GM12878 (cell line): ENCODE results near the gene TSEN34. TPM values are rescaled to one million over a fixed set of nuclear protein-coding genes. Genes with fewer than 3 reads are reported as not detected.

ENCODE experiments used
- ATAC-seq: fragments of 200-7000 bp; cut with Tn5 transposase; 3 replicates; pipeline ENCODE4 v1.9.1; 2020; ENCODE audit warnings: mild to moderate bottlenecking, moderate library complexity
- Bru-seq: library from RNA; stranded (reverse); fragments of 400-500 nt; gene quantifications from one replicate; lab custom pipeline; 2021; lab: Mats Ljungman, UMichigan
- BruChase-seq, 2 experiments: library from RNA; stranded (reverse); fragments of 400-500 nt; gene quantifications; one replicate each; lab custom pipeline; 2021; lab: Mats Ljungman, UMichigan
- BruUV-seq: library from RNA; stranded (reverse); fragments of 400-500 nt; replicated peaks from 2 replicates; lab custom pipeline; 2021; lab: Mats Ljungman, UMichigan
- CTCF ChIA-PET: fragments of 300-600 bp; sonication (Branson Sonifier 250); formaldehyde crosslinking; extraction: SDS; loops from one replicate; lab custom pipeline; 2021; ENCODE audit warnings: inconsistent platforms; lab: Yijun Ruan, JAX
- POLR2A ChIA-PET: fragments of 350-600 bp; formaldehyde crosslinking; extraction: SDS; loops from one replicate; lab custom pipeline; 2021; ENCODE audit warnings: inconsistent platforms; lab: Charles Lee
- RAD21 ChIA-PET: fragments of 300-600 bp; sonication (Branson Sonifier 250); formaldehyde crosslinking; loops from one replicate; lab custom pipeline; 2023; ENCODE audit warnings: antibody characterized with exemption; ENCODE audit not compliant: unreplicated experiment; lab: Charles Lee
- SMC1A ChIA-PET: fragments of 300-600 bp; sonication (Branson Sonifier 250); formaldehyde crosslinking; loops from one replicate; lab custom pipeline; 2023; ENCODE audit not compliant: unreplicated experiment, uncharacterized antibody; lab: Charles Lee
- DNase-seq: peaks from one replicate; pipeline ENCODE4 v3.0.0-alpha.2; 2011; ENCODE audit warnings: low read depth, low spot score
- FAIRE-seq: peaks from 3 replicates; lab custom pipeline; 2011; peaks lifted over from hg19 to GRCh38; lab: Jason Lieb, UNC
- H2AFZ ChIP-seq: 2 replicates; pipeline ENCODE4 v1.6.0; 2011; ENCODE audit warnings: low read depth, low read length, control low read depth; ENCODE audit not compliant: control insufficient read depth
- H3K27ac ChIP-seq: 2 replicates; pipeline ENCODE4 v1.5.1; 2011; ENCODE audit warnings: control low read depth; ENCODE audit not compliant: control insufficient read depth, insufficient read depth
- H3K27me3 ChIP-seq, 2 experiments: replicated peaks in 1 of 2; 2 replicates each; pipeline versions ENCODE4 v1.6.0 to v1.6.1; 2011; ENCODE audit warnings: low read length in 1 of 2; ENCODE audit not compliant: control insufficient read depth in 2 of 2, insufficient read depth in 2 of 2
- H3K36me3 ChIP-seq, 2 experiments: 2 replicates each; pipeline ENCODE4 v1.5.1; 2011; ENCODE audit warnings: low read length in 1 of 2; ENCODE audit not compliant: control insufficient read depth in 2 of 2, insufficient read depth in 2 of 2
- H3K4me1 ChIP-seq: 2 replicates; pipeline ENCODE4 v1.6.1; 2011; ENCODE audit warnings: mild to moderate bottlenecking, low read length, moderate library complexity, mixed read lengths; ENCODE audit not compliant: control insufficient read depth, insufficient read depth
- H3K4me2 ChIP-seq: 2 replicates; pipeline ENCODE4 v1.6.0; 2011; ENCODE audit warnings: control low read depth; ENCODE audit not compliant: control insufficient read depth, insufficient read depth
- H3K4me3 ChIP-seq: fragments of 200-600 bp; sonication (generic); 2 replicates; pipeline ENCODE4 v1.5.1; 2016
- H3K79me2 ChIP-seq: 2 replicates; pipeline ENCODE4 v1.6.0; 2011; ENCODE audit warnings: low read length; ENCODE audit not compliant: control insufficient read depth, insufficient read depth
- H3K9ac ChIP-seq: 2 replicates; pipeline ENCODE4 v1.8.0; 2011; ENCODE audit warnings: low read length, control low read depth, mixed read lengths; ENCODE audit not compliant: control insufficient read depth, insufficient read depth
- H3K9me3 ChIP-seq: replicated peaks from 3 replicates; pipeline ENCODE4 v1.5.1; 2011; ENCODE audit warnings: mild to moderate bottlenecking, low read length; ENCODE audit not compliant: control insufficient read depth, insufficient read depth
- H4K20me1 ChIP-seq: 2 replicates; pipeline ENCODE4 v1.6.0; 2011; ENCODE audit not compliant: control insufficient read depth, insufficient read depth
- CHD4 ChIP-seq: fragments of 200-600 bp; sonication (generic); IDR thresholded peaks from 2 replicates; pipeline ENCODE4 v1.6.1; 2016; ENCODE audit warnings: mild to moderate bottlenecking
- ETV6 ChIP-seq, 2 experiments: fragments of 450-650 bp in 1 of 2; IDR thresholded peaks in 1 of 2; conservative IDR thresholded peaks in 1 of 2; 2 replicates each; pipeline ENCODE4 v1.6.1; 2014; ENCODE audit warnings: antibody characterized with exemption in 1 of 2, borderline replicate concordance in 1 of 2, low read depth in 1 of 2, mild to moderate bottlenecking in 1 of 2, moderate library complexity in 1 of 2
- HCFC1 ChIP-seq: fragments of 150-350 bp; IDR thresholded peaks from 2 replicates; pipeline ENCODE4 v1.6.1; 2014; ENCODE audit warnings: low read length
- IRF4 ChIP-seq: IDR thresholded peaks from 2 replicates; pipeline ENCODE4 v1.6.1; 2011; ENCODE audit warnings: low read depth, low read length
- NRF1 ChIP-seq: conservative IDR thresholded peaks from 2 replicates; pipeline ENCODE4 v1.6.1; 2011; ENCODE audit warnings: mild to moderate bottlenecking, low read depth, low read length, improper control_type of control experiment
- PML ChIP-seq: IDR thresholded peaks from 2 replicates; pipeline ENCODE4 v1.6.1; 2012; ENCODE audit warnings: low read length, inconsistent platforms
- POLR2AphosphoS5 ChIP-seq: IDR thresholded peaks from 2 replicates; pipeline ENCODE4 v1.6.1; 2011; ENCODE audit warnings: mild to moderate bottlenecking, low read length, inconsistent platforms
- RB1 ChIP-seq: fragments of 450-650 bp; formaldehyde crosslinking; IDR thresholded peaks from 2 replicates; pipeline ENCODE4 v1.6.1; 2017; ENCODE audit warnings: mild to moderate bottlenecking, borderline replicate concordance
- RBBP5 ChIP-seq: fragments of 200-600 bp; sonication (generic); conservative IDR thresholded peaks from 2 replicates; pipeline ENCODE4 v1.6.1; 2016
- RUNX3 ChIP-seq: IDR thresholded peaks from 2 replicates; pipeline ENCODE4 v1.6.1; 2012; ENCODE audit warnings: low read length, inconsistent platforms
- SIX5 ChIP-seq: IDR thresholded peaks from 2 replicates; pipeline ENCODE4 v1.6.1; 2011; ENCODE audit warnings: mild to moderate bottlenecking, low read depth, low read length, moderate library complexity; ENCODE audit not compliant: severe bottlenecking
- ZNF207 ChIP-seq: fragments of 450-650 bp; IDR thresholded peaks from 2 replicates; pipeline ENCODE4 v1.6.1; 2014; ENCODE audit warnings: antibody characterized with exemption, mild to moderate bottlenecking, borderline replicate concordance
- ZSCAN29 ChIP-seq: fragments of 450-650 bp; IDR thresholded peaks from 2 replicates; pipeline ENCODE4 v1.6.1; 2017; ENCODE audit warnings: mild to moderate bottlenecking, moderate library complexity
- WGBS: methylation state at CpG from one replicate; pipeline ENCODE4 v1.1.6; 2016; ENCODE audit warnings: low lambda C conversion rate; ENCODE audit not compliant: insufficient replicate concordance, insufficient coverage; ENCODE audit errors: missing lambda C conversion rate; 5-methylcytosine and 5-hydroxymethylcytosine counted together
- in situ Hi-C: fragments of 300-500 bp; cut with MboI; formaldehyde crosslinking; loops from 9 replicates; pipeline ENCODE4 v1.14.3; 2018; ENCODE audit warnings: mixed read lengths
- intact Hi-C: fragments of 100-400 bp; cut with micrococcal nuclease; formaldehyde crosslinking; loops from one replicate; pipeline ENCODE4 v1.14.2; 2022; ENCODE audit not compliant: unreplicated experiment
- long read RNA-seq, 2 experiments: library from polyadenylated mRNA; unstranded; transcript quantifications; one replicate each; pipeline ENCODE4 v2.0.0, GENCODE V29; 2019 to 2020
- polyA minus RNA-seq, 3 experiments: library from RNA; depleted of rRNA, polyadenylated mRNA; stranded (reverse); fragments of >200 nt; gene quantifications; 2 replicates each; pipeline ENCODE4 v1.2.3, GENCODE V29; 2011
- polyA plus RNA-seq, 11 experiments: library from polyadenylated mRNA; depleted of rRNA in 4 of 11; unstranded in 6 of 11; stranded (reverse) in 5 of 11; fragments of >200 nt; fragmentation: Nextera tagmentation in 4 of 11; fragmentation: Illumina TruSeq in 1 of 11; extraction: Ambion mirVana in 4 of 11; extraction: Trizol in 1 of 11; gene quantifications; 1 replicate in 1 of 11; 2 replicates in 10 of 11; pipeline versions ENCODE4 v1.2.1 to v1.2.3, GENCODE V29; 2011 to 2016; ENCODE audit warnings: inconsistent platforms in 2 of 11, missing spikeins in 2 of 11, low read depth in 1 of 11
- total RNA-seq, 4 experiments: library from RNA; depleted of rRNA in 3 of 4; stranded (reverse); fragments of >200 nt in 3 of 4; fragmentation: Illumina TruSeq in 1 of 4; extraction: Trizol in 1 of 4; gene quantifications; 2 replicates each; pipeline versions ENCODE4 v1.2.1 to v1.2.3, GENCODE V29; 2013 to 2021
- TF ChIP-seq, protein P1 (sequence below): fragments of 450-650 bp; IDR thresholded peaks from 2 replicates; pipeline ENCODE4 v1.6.1; 2017; ENCODE audit warnings: mild to moderate bottlenecking
- TF ChIP-seq, protein P2 (sequence below): fragments of 450-650 bp; conservative IDR thresholded peaks from 2 replicates; pipeline ENCODE4 v1.6.1; 2017; ENCODE audit warnings: mild to moderate bottlenecking, moderate library complexity

Gene TSEN34
- total RNA-seq (2013; cell fraction: nucleolus; rRNA removed): 7.1 and 7.7 TPM in 2 replicates
- total RNA-seq (2014; rRNA removed): 20.8 and 21.2 TPM in 2 replicates
- total RNA-seq (2014; rRNA removed; fragmentation: Illumina TruSeq; extraction: Trizol): 8.2 and 8.9 TPM in 2 replicates
- total RNA-seq (2021): 18.9 and 22.0 TPM in 2 replicates
- polyA plus RNA-seq (2011; ENCODE audit: low read depth): 6.7 TPM
- 11.5 and 14.7 TPM in 2 replicates for polyA plus RNA-seq (2011; rRNA removed)
- polyA plus RNA-seq (2011; cell fraction: cytosol; rRNA removed): 27.3 and 36.8 TPM in 2 replicates
- polyA plus RNA-seq (2011; cell fraction: nucleus; rRNA removed): 25.0 and 25.4 TPM in 2 replicates
- polyA plus RNA-seq (2012): 9.4 and 16.6 TPM in 2 replicates
- polyA plus RNA-seq (2014; fragmentation: Illumina TruSeq; extraction: Trizol): 1.9 and 5.3 TPM in 2 replicates
- 1 to 10 TPM; 1.0 to 4.2 TPM for polyA plus RNA-seq (2014; fragmentation: Nextera tagmentation; extraction: Ambion mirVana)
- polyA plus RNA-seq (2014; rRNA removed): 26.5 and 26.9 TPM in 2 replicates
- 10 to 100 TPM; 29.8 to 35.9 TPM for polyA plus RNA-seq (2016; fragmentation: Nextera tagmentation; extraction: Ambion mirVana)
- polyA minus RNA-seq (2011; rRNA and poly(A)+ RNA removed): 5.9 and 15.6 TPM in 2 replicates
- polyA minus RNA-seq (2011; cell fraction: cytosol; rRNA and poly(A)+ RNA removed): 5.9 and 7.0 TPM in 2 replicates
- 4.5 and 6.1 TPM in 2 replicates for polyA minus RNA-seq (2011; cell fraction: nucleus; rRNA and poly(A)+ RNA removed)
- Bru-seq, nascent RNA: percentile 67 among the genes with signal in this experiment
- BruChase-seq, experiment 1, labeled RNA remaining after a 6-hour chase: percentile 71 among the genes with signal in this experiment
- percentile 73 among the genes with signal in this experiment for BruChase-seq, experiment 2, labeled RNA remaining after a 2-hour chase
- long read RNA-seq, experiment 1, transcript TSEN34-203 (4 exons, 1,349 nt): major isoform, 26 of 36 reads
- long read RNA-seq, experiment 1, transcript TSEN34-201 (5 exons, 2,294 nt): minor isoform, 6 of 36 reads
- long read RNA-seq, experiment 1, partial matches to known transcripts: 1 of 36 reads
- long read RNA-seq, experiment 1, other reads (novel, unspliced or antisense): 3 of 36 reads
- long read RNA-seq, experiment 2, partial matches to known transcripts: 0 of 1 reads
- long read RNA-seq, experiment 2, other reads (novel, unspliced or antisense): 1 of 1 reads

- H3K79me2 ChIP-seq: peaks cover 19% of the 10 kb centered on the region
- intact Hi-C loops: no loop called here
- no peak for FAIRE-seq
- TF ChIP-seq HCFC1: no peak
- TF ChIP-seq ETV6 (conservative IDR thresholded peaks at IDR 0.05 in 1 of 2, IDR thresholded peaks at IDR 0.05 in 1 of 2; ENCODE audit: borderline replicate concordance in 1 of 2, low read depth in 1 of 2): no peak
- TF ChIP-seq ZSCAN29: no peak
- peak; percentile 49; the same call in 1 of the 2 replicates for TF ChIP-seq RB1
- no peak for TF ChIP-seq IRF4
- TF ChIP-seq RUNX3: no peak
- TF ChIP-seq NRF1: 0 out of 2 replicates have a peak, but pooled peaks have one; percentile 31
- no peak for TF ChIP-seq RBBP5
- TF ChIP-seq, protein P1, sequence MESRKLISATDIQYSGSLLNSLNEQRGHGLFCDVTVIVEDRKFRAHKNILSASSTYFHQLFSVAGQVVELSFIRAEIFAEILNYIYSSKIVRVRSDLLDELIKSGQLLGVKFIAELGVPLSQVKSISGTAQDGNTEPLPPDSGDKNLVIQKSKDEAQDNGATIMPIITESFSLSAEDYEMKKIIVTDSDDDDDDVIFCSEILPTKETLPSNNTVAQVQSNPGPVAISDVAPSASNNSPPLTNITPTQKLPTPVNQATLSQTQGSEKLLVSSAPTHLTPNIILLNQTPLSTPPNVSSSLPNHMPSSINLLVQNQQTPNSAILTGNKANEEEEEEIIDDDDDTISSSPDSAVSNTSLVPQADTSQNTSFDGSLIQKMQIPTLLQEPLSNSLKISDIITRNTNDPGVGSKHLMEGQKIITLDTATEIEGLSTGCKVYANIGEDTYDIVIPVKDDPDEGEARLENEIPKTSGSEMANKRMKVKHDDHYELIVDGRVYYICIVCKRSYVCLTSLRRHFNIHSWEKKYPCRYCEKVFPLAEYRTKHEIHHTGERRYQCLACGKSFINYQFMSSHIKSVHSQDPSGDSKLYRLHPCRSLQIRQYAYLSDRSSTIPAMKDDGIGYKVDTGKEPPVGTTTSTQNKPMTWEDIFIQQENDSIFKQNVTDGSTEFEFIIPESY: no peak
- TF ChIP-seq CHD4: no peak
- TF ChIP-seq ZNF207: peak; percentile 78
- TF ChIP-seq POLR2AphosphoS5: peak; percentile 65; the same call in 1 of the 2 replicates
- TF ChIP-seq, protein P2, sequence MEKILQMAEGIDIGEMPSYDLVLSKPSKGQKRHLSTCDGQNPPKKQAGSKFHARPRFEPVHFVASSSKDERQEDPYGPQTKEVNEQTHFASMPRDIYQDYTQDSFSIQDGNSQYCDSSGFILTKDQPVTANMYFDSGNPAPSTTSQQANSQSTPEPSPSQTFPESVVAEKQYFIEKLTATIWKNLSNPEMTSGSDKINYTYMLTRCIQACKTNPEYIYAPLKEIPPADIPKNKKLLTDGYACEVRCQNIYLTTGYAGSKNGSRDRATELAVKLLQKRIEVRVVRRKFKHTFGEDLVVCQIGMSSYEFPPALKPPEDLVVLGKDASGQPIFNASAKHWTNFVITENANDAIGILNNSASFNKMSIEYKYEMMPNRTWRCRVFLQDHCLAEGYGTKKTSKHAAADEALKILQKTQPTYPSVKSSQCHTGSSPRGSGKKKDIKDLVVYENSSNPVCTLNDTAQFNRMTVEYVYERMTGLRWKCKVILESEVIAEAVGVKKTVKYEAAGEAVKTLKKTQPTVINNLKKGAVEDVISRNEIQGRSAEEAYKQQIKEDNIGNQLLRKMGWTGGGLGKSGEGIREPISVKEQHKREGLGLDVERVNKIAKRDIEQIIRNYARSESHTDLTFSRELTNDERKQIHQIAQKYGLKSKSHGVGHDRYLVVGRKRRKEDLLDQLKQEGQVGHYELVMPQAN: peak; percentile 84; the same call in 1 of the 2 replicates
- TF ChIP-seq SIX5: no peak
- no peak for TF ChIP-seq PML
Observed at GRCh38 chr19:54191011-54191810, at the start of gene TSEN34. Gene TSEN34, plus strand, starts transcription at chr19:54191308. Its CDS starts 57 bp downstream, at chr19:54191365.

More at GRCh38 chr19:54191011-54191810, at the start of gene TSEN34:
- Histone ChIP-seq H3K9ac (peak within 1 kb of the TSS; percentile 90), H2AFZ (peak within 1 kb of the TSS; percentile 99), H3K4me3 (peak within 1 kb of the TSS; percentile 95), H3K4me1 (peaks cover 14% of the 10 kb centered on the region), H3K4me2 (peak within 1 kb of the TSS; percentile 93), H3K27ac (peak within 1 kb of the TSS; percentile 99), H3K27me3 (no peaks in the 10 kb centered on the region), H4K20me1 (no peaks in the 10 kb centered on the region), H3K36me3 (peaks cover 2 to 4% of the 10 kb centered on the region in 2 experiments; a peak in 3 of 4 replicates), H3K9me3 (no peaks in the 10 kb centered on the region)
- POLR2A ChIA-PET: interaction anchor here (0.5 to 6.1 kb wide), 7 partner anchors 11 to 258 kb away, joined by 3 to 100 read pairs (median 6); partner anchors contain the start of genes CNOT3, LENG1, LENG8 and RPS9
- DNase-seq (no peak), ATAC-seq (peak; percentile 53)
- in situ Hi-C loops: no loop called here
- CTCF ChIA-PET: interaction anchor here (0.6 to 1.2 kb wide), 2 partner anchors 10 to 21 kb away, joined by 3 read pairs; partner anchors contain the start of gene RPS9
- TSS peak; percentile 72 for BruUV-seq
- SMC1A ChIA-PET: interaction anchor here (0.5 to 4.8 kb wide), 7 partner anchors 8 to 75 kb away, joined by 3 to 26 read pairs (median 4); partner anchors contain the start of gene RPS9
- WGBS: under 1% methylated on average over 68 of the region's 77 CpGs
- RAD21 ChIA-PET: interaction anchor here (0.6 to 1.0 kb wide), 4 partner anchors 9 to 1463 kb away, joined by 3 read pairs; partner anchors contain the start of gene CNOT3
